PC-3 (cell line): ENCODE data around the gene ARID5B. TPM values are rescaled to one million over a fixed set of nuclear protein-coding genes. Genes with fewer than 3 reads are reported as not detected.

Experiments used
- ATAC-seq: fragments of 200-7000 bp; cut with Tn5 transposase; 2 replicates; pipeline ENCODE4 v1.9.1; 2020; ENCODE audit warnings: mild to moderate bottlenecking, moderate library complexity
- BruUV-seq: library from RNA; stranded (reverse); fragments of 400-500 nt; replicated peaks from 2 replicates; lab custom pipeline; 2021; lab: Mats Ljungman, UMichigan
- CTCF ChIA-PET: fragments of 300-600 bp; sonication (Branson Sonifier 250); formaldehyde crosslinking; loops from one replicate; lab custom pipeline; 2022; ENCODE audit warnings: antibody characterized with exemption; lab: Charles Lee
- POLR2A ChIA-PET: fragments of 300-600 bp; sonication (Branson Sonifier 250); formaldehyde crosslinking; loops from one replicate; lab custom pipeline; 2022; ENCODE audit warnings: antibody characterized with exemption; ENCODE audit not compliant: unreplicated experiment; lab: Charles Lee
- DNase-seq: peaks from one replicate; pipeline ENCODE4 v3.0.0-alpha.2; 2015
- H2AFZ ChIP-seq: fragments of 300-600 bp; sonication (generic); 2 replicates; pipeline ENCODE4 v1.6.0; 2016; ENCODE audit warnings: antibody characterized with exemption, low read length
- H3F3A ChIP-seq: fragments of 300-600 bp; sonication (generic); one replicate; pipeline ENCODE4 v1.6.0; 2017; ENCODE audit warnings: antibody characterized with exemption, low read length, control low read depth, mild to moderate bottlenecking; ENCODE audit not compliant: unreplicated experiment
- H3K27ac ChIP-seq: fragments of 300-600 bp; sonication (generic); 2 replicates; pipeline ENCODE4 v1.5.1; 2016; ENCODE audit warnings: mild to moderate bottlenecking, low read length
- H3K27me3 ChIP-seq: fragments of 300-600 bp; sonication (generic); 2 replicates; pipeline ENCODE4 v1.6.1; 2016; ENCODE audit warnings: low read length, mixed read lengths
- H3K36me3 ChIP-seq: fragments of 300-600 bp; sonication (generic); 2 replicates; pipeline ENCODE4 v1.6.1; 2016; ENCODE audit warnings: low read depth, mixed run types, low read length, mixed read lengths
- H3K4me1 ChIP-seq: fragments of 300-600 bp; sonication (generic); 2 replicates; pipeline ENCODE4 v1.5.1; 2016; ENCODE audit warnings: low read length; ENCODE audit not compliant: insufficient read depth
- H3K4me2 ChIP-seq: fragments of 300-600 bp; sonication (generic); 2 replicates; pipeline ENCODE4 v1.6.0; 2016; ENCODE audit warnings: low read length
- H3K4me3 ChIP-seq: fragments of 300-600 bp; sonication (generic); 2 replicates; pipeline ENCODE4 v1.5.1; 2016; ENCODE audit warnings: mild to moderate bottlenecking, low read length, mixed read lengths
- H3K79me2 ChIP-seq: fragments of 300-600 bp; sonication (generic); 2 replicates; pipeline ENCODE4 v1.6.1; 2017; ENCODE audit warnings: low read length, mixed read lengths
- H3K9ac ChIP-seq: fragments of 300-600 bp; sonication (generic); 2 replicates; pipeline ENCODE4 v1.6.0; 2016; ENCODE audit warnings: mild to moderate bottlenecking, low read length
- H3K9me2 ChIP-seq: fragments of 300-600 bp; sonication (generic); replicated peaks from 2 replicates; pipeline ENCODE4 v1.6.1; 2016; ENCODE audit warnings: mixed run types, low read length, mixed read lengths
- H3K9me3 ChIP-seq: fragments of 300-600 bp; sonication (generic); 2 replicates; pipeline ENCODE4 v1.6.1; 2016; ENCODE audit warnings: low read length, mixed read lengths
- H4K20me1 ChIP-seq: fragments of 300-600 bp; sonication (generic); 2 replicates; pipeline ENCODE4 v1.6.1; 2016; ENCODE audit warnings: low read length, mixed read lengths
- CTCF ChIP-seq: fragments of 300-600 bp; sonication (generic); conservative IDR thresholded peaks from 2 replicates; pipeline ENCODE4 v1.5.1; 2017; ENCODE audit warnings: antibody characterized with exemption, low read depth, mild to moderate bottlenecking, low read length
- EZH2 ChIP-seq: fragments of 300-600 bp; sonication (generic); IDR thresholded peaks from one replicate; pipeline ENCODE4 v1.6.1; 2017; ENCODE audit warnings: antibody characterized with exemption, mild to moderate bottlenecking, low read length; ENCODE audit not compliant: unreplicated experiment
- EZH2phosphoT487 ChIP-seq: fragments of 300-600 bp; sonication (generic); IDR thresholded peaks from 2 replicates; pipeline ENCODE4 v1.6.1; 2018; ENCODE audit warnings: mild to moderate bottlenecking, antibody characterized with exemption, low read length, borderline replicate concordance
- intact Hi-C: fragments of 100-400 bp; cut with micrococcal nuclease; formaldehyde crosslinking; loops from 2 replicates; pipeline ENCODE4 v1.9.0; 2023
- total RNA-seq: library from RNA; depleted of rRNA; stranded (reverse); fragments of >200 nt; gene quantifications from 2 replicates; pipeline ENCODE4 v1.2.3, GENCODE V29; 2014

The ARID5B gene
- total RNA-seq, 1 experiment from 2014 or later = 26.4 TPM

DNA sequence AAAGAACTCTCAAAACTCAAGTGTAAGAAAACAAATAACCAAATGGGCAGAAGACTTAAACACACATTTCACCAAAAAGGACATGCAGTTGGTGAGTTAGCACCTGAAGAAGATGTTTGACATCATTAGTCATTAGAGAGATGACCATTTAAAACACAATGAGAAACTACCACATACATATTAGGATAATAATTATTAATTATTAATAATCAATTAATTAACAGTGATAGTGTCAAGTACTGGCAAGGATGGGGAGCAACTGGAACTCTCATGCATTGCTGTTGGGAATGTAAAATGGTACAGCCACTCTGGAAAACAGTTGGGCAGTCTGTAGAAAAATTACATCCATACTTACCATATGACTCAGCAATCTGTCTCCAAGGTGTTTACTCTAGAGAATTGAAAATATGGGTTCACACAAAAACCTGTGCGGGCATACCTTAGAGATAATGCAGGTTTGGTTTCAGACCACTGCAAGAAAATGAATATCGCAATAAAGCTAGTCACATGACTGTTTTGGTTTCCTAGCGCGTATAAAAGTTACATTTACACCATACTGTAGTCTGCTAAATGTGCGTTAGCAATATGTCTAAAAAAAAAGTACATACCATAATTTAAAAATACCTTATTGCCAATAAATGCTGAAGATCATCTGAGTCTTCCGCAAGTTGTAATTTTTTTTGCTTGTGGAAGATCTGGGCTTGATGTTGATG is 30.3 kb downstream of the ARID5B start:
- Histone ChIP-seq H3K79me2 (no peaks in the 10 kb centered on the region), H3K36me3 (peaks cover 5% of the 10 kb centered on the region; the same call in 1 of the 2 replicates), H3K27me3 (no peaks in the 10 kb centered on the region), H4K20me1 (no peaks in the 10 kb centered on the region), H3K9me2 (no peaks in the 10 kb centered on the region), H3K4me2 (peak overlapping the region; percentile 3; the same call in 1 of the 2 replicates), H3K9ac (no peak overlapping the region), H3K4me3 (no peak overlapping the region), H3K4me1 (peaks cover 16% of the 10 kb centered on the region), H3F3A (peaks cover 8% of the 10 kb centered on the region), H2AFZ (no peak overlapping the region), H3K27ac (peak overlapping the region; percentile 9), H3K9me3 (peaks cover 6% of the 10 kb centered on the region; the same call in 1 of the 2 replicates)
- intact Hi-C loops = no loop called here
- CTCF ChIA-PET = no interaction called here
- no peak for TF ChIP-seq EZH2
- no peak for TF ChIP-seq CTCF
- TF ChIP-seq EZH2phosphoT487 = no peak
- POLR2A ChIA-PET = no interaction called here
- ATAC-seq (peak; percentile 91), DNase-seq (peak; percentile 95)
- BruUV-seq = no TSS peak

GRCh38 chr10:61933859-61934555 is 32.5 kb downstream of the ARID5B start:
- POLR2A ChIA-PET = interaction anchor here (0.6 kb wide), 2 partner anchors 259 to 807 kb away, joined by 3 read pairs; no protein-coding TSS in a partner anchor
- intact Hi-C loops = no loop called here
- ATAC-seq = no peak

GRCh38 chr10:61935077-61935476 is 33.6 kb downstream of the ARID5B start:
- H3K27ac ChIP-seq = no peak overlapping the region

More at GRCh38 chr10:61933859-61934555, 32.5 kb downstream of the ARID5B start:
- peaks cover 5% of the 10 kb centered on the region; the same call in 1 of the 2 replicates for H3K36me3 ChIP-seq
- H3K9me3 ChIP-seq = peaks cover 6% of the 10 kb centered on the region; the same call in 1 of the 2 replicates
- CTCF ChIA-PET = interaction anchor here (0.7 kb wide), 1 partner anchor 78 kb away, joined by 3 read pairs; no protein-coding TSS in a partner anchor
- H3K4me3 ChIP-seq = no peak overlapping the region
- no peaks in the 10 kb centered on the region for H4K20me1 ChIP-seq
- no peak for TF ChIP-seq EZH2phosphoT487
- H3K9ac ChIP-seq = no peak overlapping the region
- no TSS peak for BruUV-seq
- H3K9me2 ChIP-seq = no peaks in the 10 kb centered on the region
- no peaks in the 10 kb centered on the region for H3K79me2 ChIP-seq
- DNase-seq = no peak
- no peak overlapping the region for H3K27ac ChIP-seq
- H3F3A ChIP-seq = peaks cover 29% of the 10 kb centered on the region
- H3K27me3 ChIP-seq = no peaks in the 10 kb centered on the region
- H2AFZ ChIP-seq = no peak overlapping the region
- H3K4me1 ChIP-seq = peaks cover 38% of the 10 kb centered on the region
- H3K4me2 ChIP-seq = no peak overlapping the region

More at GRCh38 chr10:61935077-61935476, 33.6 kb downstream of the ARID5B start:
- no peak overlapping the region for H3K4me3 ChIP-seq
- no TSS peak for BruUV-seq
- ChIA-PET CTCF (interaction anchor here (0.6 kb wide), 1 partner anchor 657 kb away, joined by 4 read pairs; no protein-coding TSS in a partner anchor), POLR2A (no interaction called here)
- peaks cover 5% of the 10 kb centered on the region; the same call in 1 of the 2 replicates for H3K36me3 ChIP-seq
- H3K9ac ChIP-seq = no peak overlapping the region
- H3K9me3 ChIP-seq = peaks cover 6% of the 10 kb centered on the region; the same call in 1 of the 2 replicates
- TF ChIP-seq EZH2phosphoT487 = no peak
- TF ChIP-seq EZH2 = no peak
- TF ChIP-seq CTCF = no peak
- H3F3A ChIP-seq = peaks cover 37% of the 10 kb centered on the region
- ATAC-seq (no peak), DNase-seq (no peak)
- H3K27me3 ChIP-seq = no peaks in the 10 kb centered on the region
- no peaks in the 10 kb centered on the region for H3K79me2 ChIP-seq
- no peak overlapping the region for H2AFZ ChIP-seq
- H4K20me1 ChIP-seq = no peaks in the 10 kb centered on the region
- H3K4me2 ChIP-seq = no peak overlapping the region
- intact Hi-C loops = loop anchor here (5.0 kb wide), 3 partner anchors 202 to 308 kb away; no protein-coding TSS in a partner anchor
- peaks cover 48% of the 10 kb centered on the region for H3K4me1 ChIP-seq
- H3K9me2 ChIP-seq = no peaks in the 10 kb centered on the region
